Ishikawa (cell line): ENCODE results near the gene TRABD.
A peak's percentile ranks its signal among the peaks of the same experiment; 100 is the strongest.

Experiments
- CEBPB ChIP-seq: IDR thresholded peaks from 2 replicates; pipeline ENCODE4 v1.6.1; 2012
- CREB1 ChIP-seq: IDR thresholded peaks from 2 replicates; pipeline ENCODE4 v1.6.1; 2012; ENCODE audit warnings: low read depth
- EGR1 ChIP-seq: IDR thresholded peaks from 2 replicates; pipeline ENCODE4 v1.6.1; 2012
- EP300 ChIP-seq: IDR thresholded peaks from 2 replicates; pipeline ENCODE4 v1.6.1; 2012; ENCODE audit warnings: borderline replicate concordance
- FOXM1 ChIP-seq: IDR thresholded peaks from 2 replicates; pipeline ENCODE4 v1.6.1; 2012; ENCODE audit warnings: low read depth, borderline replicate concordance
- NFIC ChIP-seq: IDR thresholded peaks from 2 replicates; pipeline ENCODE4 v1.6.1; 2012
- RAD21 ChIP-seq: IDR thresholded peaks from 2 replicates; pipeline ENCODE4 v1.6.1; 2012; ENCODE audit warnings: low read depth
- TAF1 ChIP-seq: IDR thresholded peaks from 2 replicates; pipeline ENCODE4 v1.6.1; 2012; ENCODE audit warnings: low read depth, mild to moderate bottlenecking
- TCF12 ChIP-seq: IDR thresholded peaks from 2 replicates; pipeline ENCODE4 v1.6.1; 2012; ENCODE audit warnings: low read depth
- TEAD4 ChIP-seq: IDR thresholded peaks from 2 replicates; pipeline ENCODE4 v1.6.1; 2012
- YY1 ChIP-seq: IDR thresholded peaks from 2 replicates; pipeline ENCODE4 v1.6.1; 2012; ENCODE audit warnings: low read depth
- ZBTB7A ChIP-seq: IDR thresholded peaks from 2 replicates; pipeline ENCODE4 v1.6.1; 2012; ENCODE audit warnings: low read depth
- TF ChIP-seq, protein P1 (sequence below): IDR thresholded peaks from 2 replicates; pipeline ENCODE4 v1.6.1; 2012
- TF ChIP-seq, protein P2 (sequence below): IDR thresholded peaks from 2 replicates; pipeline ENCODE4 v1.6.1; 2012; ENCODE audit warnings: low read depth, mild to moderate bottlenecking
- TF ChIP-seq, protein P3 (sequence below): IDR thresholded peaks from 2 replicates; pipeline ENCODE4 v1.6.1; 2012

TRABD gene

DNA sequence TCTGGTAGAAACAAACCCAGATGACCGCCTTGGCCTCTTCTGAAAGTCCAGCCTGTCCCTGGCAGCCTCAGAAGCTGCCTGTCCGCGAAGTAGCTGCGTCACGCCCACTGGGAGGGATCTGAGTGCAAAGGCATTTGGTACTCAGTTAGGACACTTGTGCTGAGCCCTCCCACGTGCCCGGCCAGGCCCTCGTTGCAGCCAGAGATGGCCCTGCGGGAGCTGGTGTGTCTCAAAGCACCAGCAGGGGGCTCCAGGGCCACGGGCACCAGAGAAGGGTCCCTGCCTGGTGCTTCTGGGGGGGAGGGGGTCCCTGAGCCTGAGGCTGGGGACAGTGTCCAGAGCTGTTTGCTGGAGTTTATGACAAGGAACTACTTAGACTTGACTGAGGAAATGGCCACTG is 20.9 kb downstream of the TRABD start:
- TF ChIP-seq TEAD4 (no peak), CEBPB (no peak), NFIC (no peak), ZBTB7A (no peak), TCF12 (no peak), FOXM1 (no peak), EGR1 (no peak), RAD21 (peak; percentile 32; the same call in 1 of the 2 replicates), CREB1 (no peak), TAF1 (no peak)
- TF ChIP-seq, protein P1, sequence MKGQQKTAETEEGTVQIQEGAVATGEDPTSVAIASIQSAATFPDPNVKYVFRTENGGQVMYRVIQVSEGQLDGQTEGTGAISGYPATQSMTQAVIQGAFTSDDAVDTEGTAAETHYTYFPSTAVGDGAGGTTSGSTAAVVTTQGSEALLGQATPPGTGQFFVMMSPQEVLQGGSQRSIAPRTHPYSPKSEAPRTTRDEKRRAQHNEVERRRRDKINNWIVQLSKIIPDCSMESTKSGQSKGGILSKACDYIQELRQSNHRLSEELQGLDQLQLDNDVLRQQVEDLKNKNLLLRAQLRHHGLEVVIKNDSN = peak; percentile 30; the same call in 1 of the 2 replicates
- TF ChIP-seq, protein P2, sequence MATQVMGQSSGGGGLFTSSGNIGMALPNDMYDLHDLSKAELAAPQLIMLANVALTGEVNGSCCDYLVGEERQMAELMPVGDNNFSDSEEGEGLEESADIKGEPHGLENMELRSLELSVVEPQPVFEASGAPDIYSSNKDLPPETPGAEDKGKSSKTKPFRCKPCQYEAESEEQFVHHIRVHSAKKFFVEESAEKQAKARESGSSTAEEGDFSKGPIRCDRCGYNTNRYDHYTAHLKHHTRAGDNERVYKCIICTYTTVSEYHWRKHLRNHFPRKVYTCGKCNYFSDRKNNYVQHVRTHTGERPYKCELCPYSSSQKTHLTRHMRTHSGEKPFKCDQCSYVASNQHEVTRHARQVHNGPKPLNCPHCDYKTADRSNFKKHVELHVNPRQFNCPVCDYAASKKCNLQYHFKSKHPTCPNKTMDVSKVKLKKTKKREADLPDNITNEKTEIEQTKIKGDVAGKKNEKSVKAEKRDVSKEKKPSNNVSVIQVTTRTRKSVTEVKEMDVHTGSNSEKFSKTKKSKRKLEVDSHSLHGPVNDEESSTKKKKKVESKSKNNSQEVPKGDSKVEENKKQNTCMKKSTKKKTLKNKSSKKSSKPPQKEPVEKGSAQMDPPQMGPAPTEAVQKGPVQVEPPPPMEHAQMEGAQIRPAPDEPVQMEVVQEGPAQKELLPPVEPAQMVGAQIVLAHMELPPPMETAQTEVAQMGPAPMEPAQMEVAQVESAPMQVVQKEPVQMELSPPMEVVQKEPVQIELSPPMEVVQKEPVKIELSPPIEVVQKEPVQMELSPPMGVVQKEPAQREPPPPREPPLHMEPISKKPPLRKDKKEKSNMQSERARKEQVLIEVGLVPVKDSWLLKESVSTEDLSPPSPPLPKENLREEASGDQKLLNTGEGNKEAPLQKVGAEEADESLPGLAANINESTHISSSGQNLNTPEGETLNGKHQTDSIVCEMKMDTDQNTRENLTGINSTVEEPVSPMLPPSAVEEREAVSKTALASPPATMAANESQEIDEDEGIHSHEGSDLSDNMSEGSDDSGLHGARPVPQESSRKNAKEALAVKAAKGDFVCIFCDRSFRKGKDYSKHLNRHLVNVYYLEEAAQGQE = no peak
- TF ChIP-seq, protein P3, sequence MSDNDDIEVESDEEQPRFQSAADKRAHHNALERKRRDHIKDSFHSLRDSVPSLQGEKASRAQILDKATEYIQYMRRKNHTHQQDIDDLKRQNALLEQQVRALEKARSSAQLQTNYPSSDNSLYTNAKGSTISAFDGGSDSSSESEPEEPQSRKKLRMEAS = 0 out of 2 replicates have a peak, but pooled peaks have one; percentile 19

DNA sequence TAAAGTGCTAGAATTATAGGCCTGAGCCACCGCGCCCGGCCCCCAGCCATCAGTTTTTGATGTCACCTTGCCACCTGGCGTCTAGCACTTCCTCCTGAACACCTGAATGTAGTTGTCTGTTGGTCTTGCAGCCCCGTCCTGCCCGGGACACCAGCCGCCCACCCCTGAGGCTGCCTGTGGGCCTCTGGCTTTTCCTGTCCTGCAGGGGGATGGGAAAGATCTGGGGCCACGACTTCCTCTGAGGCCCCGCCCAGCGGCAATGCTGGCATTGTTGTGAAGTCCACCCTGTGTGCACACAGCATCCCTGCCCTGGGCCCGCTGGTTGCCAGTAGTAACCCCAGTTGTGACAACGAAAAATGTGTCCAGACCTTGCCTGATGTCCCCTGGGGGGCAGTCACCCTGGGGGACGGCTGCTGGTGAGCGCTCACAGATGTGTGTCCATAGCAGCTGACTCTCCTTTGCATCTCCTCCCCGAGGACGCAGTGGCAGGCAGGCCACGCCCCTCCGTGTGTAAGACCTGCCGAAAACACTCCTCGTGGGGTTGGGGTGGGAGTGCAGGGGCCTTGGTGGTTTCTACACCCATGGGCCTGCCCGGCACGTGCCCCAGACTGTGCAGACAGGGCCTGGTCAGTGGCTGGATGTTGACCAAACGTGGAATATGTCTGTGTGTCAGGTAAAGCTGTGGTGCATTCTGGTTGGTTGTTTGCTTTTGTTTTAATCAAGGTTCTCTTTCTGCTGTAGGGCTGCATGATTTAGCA is 21.8 kb downstream of the TRABD start:
- no peak for TF ChIP-seq YY1
- TF ChIP-seq ZBTB7A = no peak
- TF ChIP-seq TAF1 = no peak
- TF ChIP-seq, protein P1 = no peak
- no peak for TF ChIP-seq CEBPB
- no peak for TF ChIP-seq EP300
- no peak for TF ChIP-seq FOXM1
- TF ChIP-seq CREB1 = no peak
- TF ChIP-seq, protein P2 = no peak
- TF ChIP-seq EGR1 = no peak

DNA sequence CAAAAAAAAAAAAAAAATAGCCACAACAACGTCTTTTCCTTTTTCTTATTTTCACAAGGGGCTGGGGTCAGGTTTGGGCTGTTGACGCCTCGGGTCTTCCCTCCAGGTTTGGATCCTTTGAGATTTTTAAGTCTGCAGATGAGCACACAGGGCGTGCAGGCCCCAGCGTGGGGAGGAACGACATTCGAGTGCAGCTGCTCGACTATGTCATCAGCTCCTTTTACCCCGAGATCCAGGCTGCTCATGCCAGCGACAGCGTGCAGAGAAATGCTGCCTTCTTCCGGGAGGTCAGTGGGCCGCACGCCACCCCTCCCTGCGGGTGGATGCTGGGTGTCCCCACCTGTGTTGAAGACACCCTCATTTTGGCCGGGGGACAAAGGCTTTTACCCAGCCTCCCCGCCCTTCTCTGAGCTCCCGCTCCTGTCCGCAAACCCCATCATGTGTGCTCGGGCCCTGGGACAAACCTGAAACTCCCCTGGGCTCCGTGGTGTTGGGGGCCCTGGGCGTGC is 22.8 kb downstream of the TRABD start:
- TF ChIP-seq, protein P1 = no peak
- TF ChIP-seq CREB1 (no peak), TAF1 (no peak), YY1 (no peak), CEBPB (no peak), ZBTB7A (no peak), NFIC (no peak), RAD21 (no peak), FOXM1 (no peak), TEAD4 (no peak), EP300 (no peak)

DNA sequence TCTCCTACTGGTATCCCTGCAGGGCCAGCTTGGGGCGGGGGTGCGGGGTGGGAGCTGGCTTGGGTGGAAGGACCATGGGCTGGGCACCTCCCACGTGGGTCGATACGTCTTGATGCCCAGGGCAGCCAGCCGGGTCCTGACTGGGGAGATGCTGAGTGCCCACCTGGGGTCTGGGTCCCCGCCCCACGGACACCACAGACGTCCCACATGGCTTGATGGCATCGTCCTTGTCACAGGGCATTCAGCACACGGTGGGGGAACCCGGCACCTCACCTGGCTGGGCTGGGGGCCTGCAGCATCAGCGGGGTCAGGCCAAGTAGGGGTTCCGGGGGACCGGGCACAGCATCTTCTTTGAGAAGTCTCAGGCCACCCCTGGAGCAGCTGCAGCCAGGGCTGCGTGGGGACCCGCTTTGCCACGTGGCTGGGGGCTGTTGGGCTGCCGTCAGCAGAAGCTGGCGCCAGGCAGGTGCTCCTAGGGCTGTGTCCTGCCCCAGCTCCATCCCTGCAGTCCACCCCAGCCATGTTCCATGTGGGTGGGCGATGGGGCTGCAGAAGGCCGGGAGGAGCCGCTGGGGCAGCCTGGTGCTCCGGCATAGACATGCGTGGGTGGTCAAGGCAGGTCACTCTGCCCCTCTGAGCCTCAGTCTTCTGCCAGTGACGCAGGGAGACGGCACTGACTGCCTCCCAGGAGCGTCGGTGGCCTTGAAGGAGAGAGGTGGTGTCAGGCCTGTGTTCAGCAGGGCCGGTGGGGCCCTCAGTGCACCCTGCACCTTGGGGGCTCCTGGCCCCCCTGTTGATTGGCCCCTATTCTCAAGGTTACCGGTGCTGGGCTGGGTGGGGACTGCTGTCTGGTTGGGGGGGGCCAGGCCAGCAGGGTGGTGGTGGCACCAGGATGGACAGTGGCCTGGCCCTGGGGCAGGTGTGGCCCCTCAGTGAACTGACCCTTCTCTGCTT is 23.5 kb downstream of the TRABD start:
- TF ChIP-seq EP300 (no peak), RAD21 (no peak), ZBTB7A (no peak), CEBPB (no peak), NFIC (no peak), TEAD4 (no peak), TCF12 (no peak), YY1 (no peak), FOXM1 (no peak), TAF1 (no peak), CREB1 (no peak)
- TF ChIP-seq, protein P2 = no peak
- TF ChIP-seq, protein P1 = no peak
- TF ChIP-seq, protein P3 = no peak
